GOT3 (cell line): ENCODE results near the gene ARF3.

ENCODE experiments used
- DNase-seq: peaks from one replicate; lab custom pipeline; 2025; ENCODE audit warnings: mixed read lengths; lab: John Stamatoyannopoulos, UW

ARF3 gene

DNA sequence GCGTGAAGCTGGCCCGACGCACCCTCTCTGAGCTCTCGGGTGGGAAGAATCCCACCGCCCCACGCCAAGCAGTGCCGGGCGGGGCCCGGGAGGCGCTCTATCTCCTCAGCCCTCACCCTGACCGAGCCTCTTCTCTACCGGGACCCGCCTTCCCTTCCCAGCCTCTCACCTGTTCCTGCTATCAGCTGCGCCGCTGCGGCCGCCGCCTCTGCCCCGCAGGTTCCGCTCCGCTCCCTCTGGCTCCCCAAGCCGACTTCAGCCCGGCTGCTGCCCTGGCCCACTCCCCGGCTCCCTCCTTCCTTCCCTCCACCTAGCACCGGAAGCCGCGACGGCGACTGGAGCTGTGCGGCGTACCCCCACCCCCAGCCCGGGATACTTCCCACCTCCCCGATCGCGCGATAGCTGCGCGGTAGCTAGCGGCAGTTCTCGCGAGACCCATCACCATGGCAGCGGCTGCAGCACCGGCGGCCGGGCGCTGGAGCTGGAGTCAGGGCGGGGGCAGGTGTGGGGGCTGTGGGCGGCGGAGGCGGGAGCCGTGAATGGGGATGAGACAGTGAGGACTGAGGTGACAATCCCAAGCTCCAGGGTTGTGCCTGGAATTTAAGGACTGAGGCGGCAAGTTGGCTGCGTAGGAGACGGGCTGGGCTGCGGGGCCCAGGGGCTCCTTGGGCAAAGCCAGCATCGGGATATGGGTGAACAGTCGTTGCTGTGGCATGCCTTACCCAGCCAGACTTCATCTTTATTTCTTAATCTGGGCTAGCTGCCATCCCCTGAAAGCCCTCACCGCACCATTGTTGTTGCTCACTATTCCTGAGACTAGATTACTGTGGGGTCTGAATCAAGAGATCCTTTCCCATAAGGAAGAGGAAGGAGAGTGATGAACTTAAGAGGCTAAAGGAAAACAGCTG lies at the start of gene ARF3:
TSS of gene ARF3 (minus strand) at position 347 of the 908 bp plus-strand sequence. CDS start 16,392 bp downstream, outside the sequence.
- peak; percentile 57 for DNase-seq

DNA sequence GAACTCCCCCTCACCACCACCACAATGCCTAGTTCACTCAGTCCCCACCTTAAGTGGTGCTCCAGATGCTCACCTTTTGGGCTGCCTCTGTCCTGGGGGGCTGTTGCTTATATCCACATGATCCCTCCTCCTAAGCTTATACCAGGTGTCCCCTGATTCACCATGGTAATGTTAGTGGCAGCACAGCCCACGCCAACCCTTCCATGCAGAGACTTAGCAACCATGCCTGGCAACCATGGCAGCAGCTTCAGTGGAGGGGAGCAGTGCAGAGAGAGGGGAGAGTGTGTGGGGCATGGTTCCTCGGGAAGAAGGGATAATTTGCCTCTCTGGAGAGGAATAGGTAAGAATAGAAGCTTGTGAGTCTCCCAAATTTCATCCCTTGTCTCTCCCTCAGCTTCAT lies 43.1 kb upstream of the ARF3 start:
- DNase-seq: no peak

DNA sequence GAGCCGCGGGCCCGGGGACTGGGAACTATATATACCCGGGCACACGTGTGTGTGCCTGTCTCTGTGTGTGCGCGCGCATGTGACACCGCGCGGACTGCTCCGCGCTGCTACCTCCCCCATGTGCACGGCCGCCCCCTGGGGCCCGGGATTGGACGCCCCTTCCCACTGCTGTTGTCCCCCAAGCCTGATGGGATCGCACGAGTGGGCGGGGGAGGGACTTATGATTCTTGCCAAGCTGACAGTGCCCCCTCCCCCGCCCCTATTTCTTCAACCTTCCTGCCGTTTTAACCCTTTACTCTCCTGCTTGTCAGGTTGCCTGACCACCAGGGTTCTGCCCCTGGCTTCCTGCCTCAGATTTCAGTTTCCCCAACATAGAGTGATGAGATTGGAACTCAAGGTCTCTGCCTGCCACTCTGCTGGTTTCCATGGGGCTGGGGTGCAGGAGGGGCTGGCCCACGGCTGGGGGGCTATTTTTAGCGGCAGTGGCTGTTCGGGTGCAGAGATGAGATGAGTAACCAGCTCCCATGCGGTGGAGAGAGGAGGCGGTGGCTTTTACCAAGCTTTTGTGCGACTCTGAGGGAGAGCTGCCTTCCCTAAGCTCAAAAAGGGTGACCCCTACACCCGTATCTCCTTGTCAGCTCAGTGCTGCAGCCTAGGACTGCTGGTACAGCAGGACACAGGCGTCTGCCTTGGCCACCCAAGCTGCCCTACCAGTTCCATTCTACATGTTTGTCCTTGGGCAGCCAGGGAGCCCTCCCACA lies 42.3 kb upstream of the ARF3 start, which contains the start of gene DDN:
TSS of gene DDN (minus strand) at position 5 of the 761 bp plus-strand sequence. CDS start 88 bp downstream, outside the sequence.
- DNase-seq: no peak

DNA sequence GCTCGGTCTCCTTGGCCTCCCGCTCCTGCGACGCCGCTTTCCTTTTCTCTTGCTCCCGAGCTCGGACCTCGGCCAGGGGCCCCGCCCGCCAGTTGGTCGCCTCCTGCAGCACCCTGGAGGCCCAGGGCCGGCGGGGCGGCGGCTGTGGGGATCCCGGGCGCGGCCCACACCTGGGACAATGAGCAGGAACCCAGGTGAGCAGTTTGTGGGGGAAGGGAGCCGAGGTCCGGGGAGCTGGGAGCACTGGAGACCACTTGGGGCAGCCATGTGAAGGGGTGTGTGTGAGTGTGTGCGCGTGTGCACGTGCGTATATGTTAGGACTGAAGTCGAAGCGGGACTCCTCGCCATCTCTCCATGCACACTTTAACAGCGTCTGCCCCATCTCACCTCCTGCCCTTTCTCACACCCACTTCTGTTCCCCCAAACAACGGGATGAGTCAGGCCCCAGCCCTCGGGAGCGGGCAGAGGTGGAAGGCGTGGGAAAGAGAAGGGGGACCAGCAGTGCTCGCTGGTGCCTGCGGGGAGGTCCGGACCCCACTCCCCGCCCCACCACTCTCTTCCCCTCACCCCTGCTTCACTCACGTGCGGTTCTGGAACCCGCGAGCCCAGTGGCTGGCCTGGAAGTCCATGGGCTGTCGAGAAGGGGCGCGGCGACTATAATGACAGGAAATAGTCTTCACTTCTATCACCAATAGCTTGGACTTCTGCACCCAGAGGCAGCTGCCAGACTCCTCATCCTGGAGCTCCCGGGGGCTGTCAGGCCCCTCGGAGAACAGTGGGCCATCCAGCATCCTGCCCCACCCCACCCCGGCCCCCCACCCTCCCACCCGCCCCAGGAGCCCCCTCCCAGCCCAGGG lies 41.4 kb upstream of the ARF3 start:
- DNase-seq: no peak

DNA sequence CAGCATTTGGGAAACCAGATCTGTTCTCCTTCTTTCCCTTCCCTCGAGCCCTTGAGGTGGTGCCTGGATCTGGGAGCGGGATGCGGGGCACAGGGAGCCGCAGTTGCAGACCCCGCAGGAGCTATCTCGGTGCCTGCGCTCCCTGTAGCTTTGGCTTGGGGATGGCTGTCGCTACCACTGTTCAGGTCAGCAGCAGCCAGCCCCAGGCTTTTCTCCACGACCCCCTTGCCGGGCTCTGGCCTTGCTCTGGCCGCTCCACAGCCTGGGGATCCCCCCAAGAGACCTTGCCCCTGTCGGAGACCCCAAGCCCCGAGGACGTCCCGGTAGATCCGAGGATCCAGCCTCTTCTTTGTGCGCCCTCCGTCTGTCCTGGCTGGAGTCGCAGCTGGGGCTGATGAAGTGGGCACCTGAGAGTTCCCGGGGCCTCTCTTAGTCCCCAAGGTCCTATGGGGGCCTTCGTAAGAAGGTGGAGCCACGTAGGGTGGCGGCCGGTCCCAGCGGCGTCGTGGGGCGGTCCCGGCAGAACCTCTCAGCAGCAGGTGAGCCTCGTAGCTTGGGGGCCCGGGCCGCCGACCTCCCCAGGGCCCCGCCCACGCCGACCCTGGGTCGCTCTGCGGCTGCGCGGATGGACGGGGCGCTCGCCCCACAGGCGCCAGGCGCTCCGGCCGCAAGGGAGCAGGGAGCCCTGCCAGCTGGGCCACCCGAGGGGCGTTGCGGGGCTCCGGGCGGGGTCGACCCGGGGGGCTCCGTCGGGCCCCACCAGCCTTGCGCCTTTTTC lies 40.6 kb upstream of the ARF3 start:
- no peak for DNase-seq

DNA sequence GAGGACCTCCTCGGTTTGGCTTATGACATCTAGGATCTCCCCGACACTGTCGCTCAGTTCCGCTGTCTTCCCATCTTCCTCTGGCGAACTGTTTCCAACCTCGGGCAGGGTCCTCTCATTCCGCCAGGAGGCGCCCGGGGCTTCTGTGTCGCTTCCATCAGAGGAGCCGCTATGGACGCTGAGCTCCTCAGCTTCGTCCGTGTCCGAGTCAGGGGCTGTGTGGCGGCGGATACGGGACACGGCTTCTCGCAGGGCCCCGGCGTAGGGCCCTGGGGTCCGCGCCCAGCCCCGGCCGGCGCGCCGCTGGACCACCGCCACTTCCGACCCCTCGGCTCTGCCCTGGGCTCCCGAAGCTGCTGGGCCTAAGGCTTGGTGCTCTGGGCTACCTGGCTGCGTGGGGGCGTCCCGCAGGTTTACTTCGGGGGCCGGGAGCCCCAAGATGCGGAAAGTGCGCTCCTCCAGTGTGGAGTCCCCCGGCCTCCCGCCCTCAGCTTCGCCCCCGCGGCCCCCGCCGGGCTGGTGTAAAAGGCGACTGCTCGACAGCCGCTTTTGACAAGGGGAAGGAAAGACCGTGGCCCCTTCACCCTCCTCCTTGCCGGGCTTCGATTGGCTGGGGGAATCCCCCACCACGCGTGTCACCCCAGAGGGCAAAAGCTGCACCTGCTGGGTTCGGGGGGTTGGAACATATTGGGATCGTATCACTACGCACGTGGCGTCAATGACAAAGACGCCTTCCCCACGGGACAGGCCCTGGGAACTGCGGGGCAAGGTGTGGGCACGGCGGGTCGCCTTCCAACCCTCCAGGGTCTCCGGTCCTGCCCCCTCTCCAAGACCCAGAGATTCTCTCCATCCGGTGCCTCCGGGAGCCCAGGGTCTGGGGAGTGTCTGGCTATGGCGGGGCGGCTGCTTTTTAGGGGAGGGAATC lies 39.8 kb upstream of the ARF3 start:
- no peak for DNase-seq

DNA sequence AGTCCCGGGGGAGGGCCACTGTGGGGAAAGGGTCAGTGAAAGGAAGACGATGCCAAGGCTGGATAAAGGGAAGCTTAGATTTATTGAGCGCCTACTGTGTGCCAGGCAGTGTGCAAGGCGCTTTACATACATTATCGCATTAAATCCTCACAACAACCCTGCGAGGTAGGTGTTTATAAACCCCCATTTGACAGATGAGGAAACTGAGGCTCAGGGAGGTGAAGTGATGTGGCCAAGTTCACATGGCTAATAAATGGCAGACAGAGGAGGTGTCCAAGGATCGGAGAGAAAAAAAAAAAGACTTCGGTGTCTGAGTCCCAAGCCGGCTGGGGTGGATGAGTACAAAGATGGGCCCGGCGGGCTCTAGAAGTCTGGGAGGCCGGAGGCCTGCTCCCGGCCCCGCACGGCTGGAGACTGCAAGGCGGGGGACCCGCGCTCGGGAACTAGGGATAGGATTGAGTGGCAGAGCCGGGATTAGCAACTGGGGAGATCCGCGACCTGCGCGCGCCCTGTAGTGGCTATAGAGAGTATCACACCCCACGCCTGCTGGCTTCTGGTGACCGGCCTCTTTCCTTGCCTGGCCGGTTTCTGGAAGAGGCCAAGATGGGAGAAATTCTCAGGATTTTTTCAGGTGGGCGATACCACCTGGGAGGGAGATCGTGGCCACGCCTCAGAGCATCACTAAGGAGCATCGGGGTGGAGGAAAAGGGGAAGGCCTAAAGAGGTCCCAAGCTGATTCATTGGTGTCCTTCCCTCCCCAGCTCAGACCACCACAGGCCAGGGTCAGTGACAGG lies 38.0 kb upstream of the ARF3 start:
- DNase-seq: peak; percentile 61

DNA sequence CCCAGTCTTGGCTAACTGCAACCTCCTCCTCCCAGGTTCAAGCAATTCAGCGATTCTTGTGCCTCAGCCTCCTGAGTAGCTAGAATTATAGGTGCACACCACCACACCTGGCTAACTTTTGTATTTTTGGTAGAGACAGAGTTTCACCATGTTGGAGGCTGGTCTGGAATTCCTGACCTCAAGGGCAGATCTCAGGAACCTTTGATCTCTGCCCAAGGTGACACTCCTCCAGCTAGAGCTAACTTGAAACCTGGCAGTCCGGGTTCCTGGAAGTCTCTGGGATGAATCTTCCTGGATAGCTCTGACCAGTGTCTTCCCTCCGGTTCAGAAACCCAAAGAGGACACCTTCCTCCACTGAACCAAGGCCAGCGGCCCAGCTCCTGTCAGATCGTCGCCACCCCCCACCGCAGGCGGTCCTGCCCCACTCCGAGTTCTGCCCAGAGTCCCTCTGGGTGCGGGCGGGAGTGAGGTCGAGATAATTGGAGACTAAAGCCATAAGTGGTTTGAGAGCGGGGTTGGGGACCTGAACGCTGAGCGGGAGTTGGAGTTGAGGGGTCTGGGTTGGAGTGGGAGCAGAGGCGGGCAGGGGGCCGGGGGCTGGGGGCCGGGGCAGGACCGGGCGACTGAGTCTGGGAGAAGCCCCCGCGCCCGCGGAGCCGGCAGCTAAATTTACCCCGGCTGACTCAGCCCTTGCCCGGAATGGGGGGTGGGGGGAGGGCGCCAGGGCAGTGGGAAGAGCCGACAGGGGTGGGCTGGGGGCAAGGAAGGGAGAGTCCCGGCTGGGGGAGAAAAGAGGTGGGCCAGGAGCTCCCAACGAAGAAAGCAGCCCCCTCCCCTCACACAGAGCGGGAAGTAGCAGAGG lies 37.2 kb upstream of the ARF3 start:
- no peak for DNase-seq

DNA sequence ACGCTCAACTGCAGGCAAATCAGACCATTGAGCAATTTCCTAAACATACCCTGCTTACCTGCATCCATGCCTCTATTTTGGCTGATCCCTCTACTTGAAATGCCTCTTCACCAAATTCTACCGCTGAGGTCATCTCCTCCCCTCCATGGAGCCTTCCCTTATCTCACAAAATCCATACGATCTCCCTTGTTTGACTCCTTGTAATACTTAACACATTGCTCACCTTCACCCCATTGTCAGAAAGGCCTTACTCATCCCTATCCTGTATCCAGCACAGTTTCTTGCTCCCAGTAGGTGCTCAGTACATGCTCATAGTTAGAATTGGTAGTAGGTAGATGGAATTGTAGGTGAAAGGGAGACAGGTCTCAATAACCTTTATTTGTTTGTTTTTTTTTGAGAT lies 36.5 kb upstream of the ARF3 start:
- DNase-seq: no peak

DNA sequence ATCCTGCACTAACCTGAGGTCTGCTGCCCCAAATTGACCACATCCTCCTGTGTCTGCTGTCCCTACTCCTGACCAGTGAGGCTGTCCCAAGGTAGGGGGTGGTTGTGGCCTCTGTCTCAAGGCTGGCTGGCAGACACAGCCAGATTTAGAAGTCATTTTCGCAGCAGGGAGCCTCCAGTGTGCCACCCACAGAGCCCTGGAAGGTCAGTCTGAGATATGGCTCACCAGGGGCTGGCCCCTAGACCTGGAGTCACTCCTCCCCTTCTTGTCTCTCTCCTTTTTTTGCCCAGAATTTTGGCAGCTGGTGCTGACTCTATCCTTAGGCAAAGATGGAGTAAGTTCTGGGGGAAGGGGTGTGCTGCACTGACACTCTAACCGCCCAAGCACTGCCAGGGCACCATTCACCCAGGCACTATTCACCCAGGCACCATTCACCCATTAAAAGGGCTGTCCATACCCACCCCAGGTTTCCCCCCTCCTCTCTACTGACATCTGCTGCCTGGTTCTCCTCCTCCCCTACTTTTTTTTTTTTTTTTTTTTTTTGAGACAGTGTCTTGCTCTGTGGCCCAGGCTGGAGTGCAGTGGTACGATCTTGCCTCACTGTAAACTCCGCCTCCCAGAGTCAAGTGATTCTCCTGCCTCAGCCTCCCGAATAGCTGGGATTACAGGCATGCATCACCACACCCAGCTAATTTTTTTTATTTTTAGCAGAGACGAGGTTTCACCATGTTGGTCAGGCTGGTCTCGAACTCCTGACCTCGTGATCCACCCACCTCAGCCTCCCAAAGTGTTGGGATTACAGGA lies 34.2 kb upstream of the ARF3 start:
- DNase-seq: no peak

DNA sequence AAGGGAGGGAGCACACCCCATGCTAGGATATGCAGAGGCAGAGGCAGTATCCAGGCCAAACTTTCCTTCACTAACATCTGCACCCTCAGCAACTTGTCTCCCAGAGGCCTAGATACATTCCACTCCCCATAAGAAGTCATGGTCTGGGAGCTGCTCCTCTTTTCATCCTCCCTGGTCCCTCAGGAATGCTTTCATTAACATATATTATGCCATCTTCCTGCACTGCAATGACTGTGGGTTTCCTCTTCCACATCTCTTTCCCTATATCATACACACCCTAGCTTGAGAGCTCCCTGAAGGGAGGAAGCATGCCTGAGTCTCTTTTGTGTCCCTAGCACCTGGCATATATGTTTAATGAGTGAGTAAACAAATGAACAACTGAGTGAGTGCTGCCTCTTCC lies 33.3 kb upstream of the ARF3 start:
- no peak for DNase-seq

DNA sequence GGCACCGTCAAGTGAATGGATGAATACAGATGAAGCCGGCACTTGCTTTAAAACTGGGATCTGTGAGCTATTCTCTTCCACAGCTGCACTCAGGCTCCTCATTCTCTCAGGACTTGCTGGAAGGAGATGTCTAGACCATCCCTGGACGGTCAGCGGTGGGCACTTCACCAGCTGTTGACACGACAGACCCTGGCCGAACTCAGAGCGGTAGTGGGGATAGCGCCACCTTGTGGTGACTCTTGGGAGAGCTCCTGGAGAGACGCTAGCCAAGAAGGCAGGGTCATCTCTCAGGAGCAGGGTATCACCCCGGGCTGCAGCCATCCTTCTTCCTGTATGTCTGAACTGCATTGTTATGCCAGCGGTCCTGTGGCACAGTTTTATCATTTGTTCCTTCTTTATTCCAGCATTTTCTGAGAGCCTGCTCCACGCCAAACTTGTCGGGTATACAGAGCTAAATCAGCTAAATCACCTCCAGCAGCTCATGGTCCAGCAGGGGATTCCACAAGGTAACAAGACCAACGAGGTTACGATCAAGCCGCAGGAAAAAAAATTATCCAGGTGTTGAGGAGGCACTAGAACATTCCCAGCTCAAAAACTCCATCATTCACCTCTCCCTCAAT lies 30.9 kb upstream of the ARF3 start:
- DNase-seq: no peak

DNA sequence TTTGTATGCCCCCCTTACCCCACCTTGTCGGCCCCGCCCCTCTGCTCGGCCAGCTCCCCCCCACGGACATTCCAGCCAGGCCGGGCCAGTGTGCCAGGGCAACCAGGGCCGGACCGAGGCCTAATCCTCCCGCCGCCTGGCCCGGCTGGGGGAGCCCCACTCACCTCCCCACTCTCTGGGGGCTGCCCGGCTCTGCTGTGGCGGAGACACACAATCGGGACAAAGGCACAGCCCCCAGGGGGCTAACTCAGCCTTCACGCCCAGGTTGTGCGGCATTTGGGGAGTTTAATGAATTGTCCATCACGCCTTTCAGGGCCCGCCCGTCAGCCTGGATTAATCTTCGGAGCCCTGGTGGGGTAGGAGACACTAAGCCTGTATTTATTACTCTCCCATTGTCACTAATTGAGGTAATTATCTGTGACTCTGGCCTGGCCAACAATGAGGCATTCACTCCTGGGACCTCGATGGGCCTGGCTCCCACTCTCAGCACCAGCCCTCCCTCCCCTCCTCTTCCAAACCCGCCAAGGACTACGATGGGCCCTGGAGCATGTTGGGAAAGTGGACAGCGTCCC lies 29.5 kb upstream of the ARF3 start:
- DNase-seq: no peak

DNA sequence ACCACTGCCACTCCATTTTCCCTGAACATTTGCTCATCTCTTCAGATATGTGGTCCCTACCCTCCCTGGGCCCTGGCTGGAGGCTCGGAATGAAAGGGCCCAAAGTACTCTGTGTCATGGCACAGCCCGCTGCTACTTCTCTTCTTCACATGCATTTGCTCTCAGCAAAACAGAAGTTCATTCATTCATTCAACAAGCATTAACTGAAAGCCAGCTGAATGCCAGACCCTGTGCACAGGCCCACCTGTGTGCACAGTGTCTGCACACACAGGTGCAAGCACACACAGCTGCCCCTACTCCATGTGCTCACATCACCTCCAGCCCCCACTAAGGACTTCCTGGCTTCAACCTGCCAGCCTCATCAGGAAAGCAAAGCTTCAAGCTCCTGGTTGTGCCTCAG lies 28.6 kb upstream of the ARF3 start:
- no peak for DNase-seq

DNA sequence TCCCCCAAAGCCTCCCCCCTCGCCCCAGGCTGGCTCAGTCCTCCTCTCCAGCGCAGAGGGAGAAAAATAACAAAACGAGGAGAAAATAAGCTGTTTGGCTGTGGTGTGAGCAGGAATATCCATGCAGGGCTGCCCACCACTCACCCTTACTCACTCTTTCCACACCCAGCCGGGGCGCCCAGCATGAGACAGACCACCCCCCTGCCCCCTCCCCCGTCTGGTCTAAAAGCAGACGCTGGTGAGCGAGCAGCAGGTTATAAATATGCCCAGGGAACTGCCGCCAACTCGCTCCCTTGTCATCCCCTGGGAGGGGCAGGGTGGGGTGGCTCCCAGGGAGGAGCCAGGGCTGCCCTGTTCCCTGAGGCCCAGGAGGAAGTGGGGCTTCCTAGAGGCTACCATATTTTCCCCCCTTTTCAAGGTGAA lies 28.2 kb upstream of the ARF3 start:
- no peak for DNase-seq

DNA sequence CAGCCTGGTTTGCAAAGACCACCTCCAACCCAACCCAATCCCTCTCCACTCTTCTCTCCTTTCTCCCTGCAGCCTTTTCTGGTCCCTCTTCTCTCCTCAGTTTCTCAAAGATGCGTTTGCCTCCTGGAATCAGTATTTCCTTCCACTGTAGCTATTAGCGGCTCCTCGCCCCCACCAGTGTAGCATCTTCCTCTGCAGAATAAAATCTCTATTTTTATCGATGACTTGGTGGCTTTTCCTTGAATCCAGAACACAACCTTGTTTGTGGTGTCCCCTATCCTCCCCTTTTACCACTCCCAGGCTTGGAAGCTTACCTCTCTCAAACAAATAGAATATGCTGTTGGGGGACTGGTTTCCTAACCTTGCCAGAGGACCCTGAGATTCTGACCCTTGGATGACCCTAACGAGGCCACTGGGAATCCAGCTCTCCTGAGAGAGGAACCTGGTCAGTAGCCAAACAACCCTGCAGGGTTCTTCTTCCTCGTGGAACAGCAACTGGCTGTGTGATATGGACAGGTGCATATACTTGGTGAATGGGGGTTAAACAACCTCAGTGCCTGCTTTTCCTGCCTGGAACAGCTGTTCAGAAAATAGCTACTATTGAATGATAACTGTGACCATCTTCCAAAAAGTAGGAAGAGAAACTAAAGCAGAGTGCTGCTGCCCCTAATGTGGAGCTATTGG lies 25.3 kb upstream of the ARF3 start:
- DNase-seq: no peak
